Astrocyte of the spinal cord (primary cell): ENCODE measurements around the gene MEF2C.

Source experiments
- DNase-seq: peaks from one replicate; pipeline ENCODE4 v3.0.0; 2011; ENCODE audit warnings: low read depth, low spot score
- H3K4me3 ChIP-seq: 2 replicates; pipeline ENCODE4 v1.5.1; 2011; ENCODE audit warnings: low read depth, mild to moderate bottlenecking, low read length, moderate library complexity
- in situ Hi-C: cut with HindIII; loops from 2 replicates; pipeline ENCODE4 v1.10.0; 2017; ENCODE audit warnings: low sequenced_read_pairs
- TF ChIP-seq, protein P1 (sequence below): IDR thresholded peaks from 2 replicates; pipeline ENCODE4 v1.5.1; 2012; ENCODE audit warnings: low read depth, mild to moderate bottlenecking, low read length, inconsistent platforms

The MEF2C gene

DNA sequence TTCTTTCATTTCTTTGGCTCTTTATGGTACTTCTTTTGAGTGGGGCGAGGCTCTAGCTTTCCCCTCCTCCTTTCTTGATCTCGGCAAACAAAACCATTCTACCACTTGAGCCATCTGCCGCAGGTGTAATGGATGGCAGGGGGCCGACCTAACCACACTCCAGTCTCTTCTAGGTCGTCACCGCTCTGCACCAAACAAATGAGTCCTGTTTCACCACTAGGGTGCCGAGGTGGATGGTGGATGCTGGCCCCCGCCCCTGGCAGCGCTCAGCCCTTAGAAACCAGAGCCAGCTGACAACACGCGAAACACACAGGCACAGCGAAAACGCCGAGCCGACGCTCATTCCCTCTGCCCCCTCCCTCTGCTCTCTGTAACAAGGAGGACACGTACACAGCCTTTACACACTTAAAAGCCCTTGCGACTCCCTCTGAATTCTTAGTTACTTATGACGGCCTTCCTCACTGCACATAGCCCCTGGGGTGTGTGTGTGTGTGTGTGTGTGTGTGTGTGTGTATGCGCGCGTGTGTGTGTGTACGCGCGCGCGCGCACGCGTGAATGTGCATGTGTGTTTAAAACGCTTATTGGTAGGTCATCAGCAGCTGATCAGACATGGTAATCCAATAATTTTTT, 199.4 kb downstream of the MEF2C start:
- in situ Hi-C loops: loop anchor here (25.0 kb wide), 1 partner anchor 546 kb away; no protein-coding TSS in a partner anchor
- TF ChIP-seq, protein P1, sequence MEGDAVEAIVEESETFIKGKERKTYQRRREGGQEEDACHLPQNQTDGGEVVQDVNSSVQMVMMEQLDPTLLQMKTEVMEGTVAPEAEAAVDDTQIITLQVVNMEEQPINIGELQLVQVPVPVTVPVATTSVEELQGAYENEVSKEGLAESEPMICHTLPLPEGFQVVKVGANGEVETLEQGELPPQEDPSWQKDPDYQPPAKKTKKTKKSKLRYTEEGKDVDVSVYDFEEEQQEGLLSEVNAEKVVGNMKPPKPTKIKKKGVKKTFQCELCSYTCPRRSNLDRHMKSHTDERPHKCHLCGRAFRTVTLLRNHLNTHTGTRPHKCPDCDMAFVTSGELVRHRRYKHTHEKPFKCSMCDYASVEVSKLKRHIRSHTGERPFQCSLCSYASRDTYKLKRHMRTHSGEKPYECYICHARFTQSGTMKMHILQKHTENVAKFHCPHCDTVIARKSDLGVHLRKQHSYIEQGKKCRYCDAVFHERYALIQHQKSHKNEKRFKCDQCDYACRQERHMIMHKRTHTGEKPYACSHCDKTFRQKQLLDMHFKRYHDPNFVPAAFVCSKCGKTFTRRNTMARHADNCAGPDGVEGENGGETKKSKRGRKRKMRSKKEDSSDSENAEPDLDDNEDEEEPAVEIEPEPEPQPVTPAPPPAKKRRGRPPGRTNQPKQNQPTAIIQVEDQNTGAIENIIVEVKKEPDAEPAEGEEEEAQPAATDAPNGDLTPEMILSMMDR: peak; percentile 31
- DNase-seq: peak; percentile 89
- H3K4me3 ChIP-seq: peak overlapping the region; percentile 56

DNA sequence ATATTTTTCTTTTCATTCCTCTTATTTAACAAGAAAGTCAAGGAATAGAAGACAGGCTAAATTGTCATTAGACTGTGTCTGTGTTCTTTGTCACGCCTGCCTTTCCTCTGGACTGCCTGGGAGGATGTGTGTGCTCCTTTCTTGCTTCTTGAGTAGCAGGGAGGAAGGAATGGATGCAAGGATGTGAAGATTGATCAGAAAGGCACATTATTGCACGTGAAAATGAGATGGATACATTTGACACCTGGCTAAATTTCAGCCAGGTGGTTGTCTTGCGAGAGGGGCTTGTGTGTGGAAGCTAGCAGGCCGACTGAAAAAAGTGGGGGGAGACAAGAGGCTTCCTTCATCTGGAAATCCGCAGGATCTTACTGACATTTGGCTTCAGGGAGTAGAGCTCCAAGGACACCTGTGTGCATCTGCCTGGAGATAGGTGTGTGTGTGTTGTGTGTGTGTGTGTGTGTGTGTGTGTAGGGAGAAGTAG, 200.1 kb downstream of the MEF2C start:
- in situ Hi-C loops: loop anchor here (25.0 kb wide), 1 partner anchor 546 kb away; no protein-coding TSS in a partner anchor
- H3K4me3 ChIP-seq: peak overlapping the region; percentile 56
- TF ChIP-seq, protein P1: no peak
- DNase-seq: peak; percentile 23

DNA sequence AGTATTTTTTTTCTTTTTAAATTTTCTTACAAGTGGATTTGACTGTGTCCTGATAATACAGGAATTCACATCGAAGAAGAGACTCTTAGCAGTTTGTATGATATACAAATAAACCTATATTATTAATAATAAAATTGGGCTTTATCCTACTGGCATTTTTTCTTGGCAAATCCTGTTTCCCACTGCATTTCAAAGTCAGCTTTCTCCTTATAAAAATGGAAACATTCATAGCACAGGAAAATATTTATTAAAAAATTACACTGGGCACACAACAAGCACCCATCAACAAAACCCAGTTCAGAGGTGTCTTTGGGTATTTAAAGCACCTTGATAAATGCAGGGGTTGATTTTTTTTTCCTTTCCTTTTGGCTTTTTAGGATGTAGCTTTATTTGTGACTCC, 200.9 kb downstream of the MEF2C start:
- no peak overlapping the region for H3K4me3 ChIP-seq
- no peak for DNase-seq
- in situ Hi-C loops: loop anchor here (25.0 kb wide), 1 partner anchor 545 kb away; no protein-coding TSS in a partner anchor

DNA sequence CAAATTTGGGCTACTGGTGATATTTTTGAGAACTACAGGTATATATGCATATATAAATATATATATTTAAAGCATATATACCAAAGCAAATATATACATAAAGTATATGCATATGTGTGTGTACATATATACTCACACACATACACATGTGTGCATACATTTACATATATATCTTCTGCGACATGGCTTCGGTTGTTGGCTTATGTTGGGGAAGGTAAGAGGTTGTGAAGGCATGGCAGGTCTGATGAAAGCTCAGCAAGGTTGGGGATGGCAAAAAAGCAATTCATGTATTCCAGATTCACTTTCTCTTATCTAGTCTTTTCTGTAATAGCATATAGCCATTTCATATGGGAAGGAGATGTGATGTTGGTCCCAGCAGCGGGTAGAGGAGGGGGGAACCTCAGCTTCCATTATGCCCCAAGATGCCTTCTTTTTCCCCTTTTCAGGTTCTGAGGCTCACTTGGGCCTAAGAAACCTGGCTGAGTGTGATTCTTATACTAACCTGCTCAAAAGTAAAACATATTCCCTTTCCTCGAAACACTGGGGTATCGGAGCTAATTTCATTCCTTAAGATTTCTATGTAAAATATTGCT, 201.7 kb downstream of the MEF2C start:
- DNase-seq: peak; percentile 36
- H3K4me3 ChIP-seq: peak overlapping the region; percentile 25
- TF ChIP-seq, protein P1: no peak
- in situ Hi-C loops: loop anchor here (25.0 kb wide), 1 partner anchor 544 kb away; no protein-coding TSS in a partner anchor

More for the DNA sequence above, 200.9 kb downstream of the MEF2C start:
- TF ChIP-seq, protein P1: no peak

DNA sequence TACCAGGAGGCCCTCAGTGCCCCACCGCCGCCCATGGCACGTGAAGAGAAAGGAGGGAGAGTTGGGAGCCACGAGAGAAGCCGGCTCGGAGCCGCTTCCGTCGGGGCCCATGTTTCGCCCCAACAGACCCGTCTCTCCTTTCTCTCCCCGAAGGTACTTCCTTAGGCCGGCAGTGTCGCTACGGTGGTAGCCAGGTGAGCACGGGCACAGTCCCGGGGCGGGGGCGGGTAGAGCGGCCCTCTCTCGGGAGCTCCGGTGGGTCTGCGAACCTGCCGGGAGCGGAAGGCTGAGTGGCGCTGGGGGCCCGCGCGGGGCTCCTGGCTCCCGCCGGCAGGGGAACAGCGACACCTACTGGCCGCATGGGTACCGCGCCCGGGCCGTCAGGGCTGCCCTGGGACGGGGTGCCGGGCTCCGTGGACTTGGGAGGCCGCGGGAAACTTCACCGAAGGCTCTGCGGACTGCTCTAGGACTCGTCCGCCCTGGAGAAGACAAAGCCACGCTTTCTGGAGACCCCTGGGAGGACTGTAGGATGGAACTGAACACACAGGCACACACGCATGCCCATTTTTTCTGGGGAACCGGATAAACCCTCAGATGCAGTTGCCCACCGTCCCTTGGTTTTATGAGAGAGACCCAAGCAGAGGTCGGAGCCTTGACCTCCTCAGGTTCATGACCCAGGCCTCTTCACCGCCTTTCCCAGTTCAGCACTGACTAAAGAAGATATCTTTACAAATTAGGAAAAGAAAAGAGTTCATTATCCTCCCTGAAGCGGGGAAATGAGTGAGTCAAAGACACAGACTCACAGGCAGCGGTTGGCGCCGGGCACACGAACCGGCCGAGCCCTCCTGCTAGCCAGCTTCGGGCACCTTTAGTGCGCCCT, 202.5 kb downstream of the MEF2C start:
- TF ChIP-seq, protein P1: peak; percentile 85
- DNase-seq: peak; percentile 83
- in situ Hi-C loops: loop anchor here (25.0 kb wide), 1 partner anchor 543 kb away; no protein-coding TSS in a partner anchor
- H3K4me3 ChIP-seq: peak overlapping the region; percentile 45

DNA sequence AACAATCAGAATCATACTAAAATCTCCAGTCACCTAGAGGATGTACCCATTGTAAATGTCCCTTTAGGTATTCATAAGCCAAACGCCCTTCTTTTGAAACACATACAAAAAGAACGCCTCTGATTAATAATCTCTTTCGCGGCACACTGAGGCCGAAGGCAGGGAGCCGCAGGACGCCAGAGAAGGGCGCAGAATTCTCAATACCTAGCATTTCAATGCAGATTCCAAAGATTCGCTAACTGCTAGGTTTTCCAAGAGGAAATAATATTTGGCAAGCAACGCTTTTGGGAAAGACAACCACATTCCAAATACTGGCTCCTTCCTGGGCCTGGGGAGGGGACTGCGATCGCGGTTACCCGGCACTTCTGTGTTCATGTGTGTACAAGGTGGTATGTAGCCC, 203.3 kb downstream of the MEF2C start:
- DNase-seq: peak; percentile 40
- in situ Hi-C loops: loop anchor here (25.0 kb wide), 1 partner anchor 542 kb away; no protein-coding TSS in a partner anchor
- peak overlapping the region; percentile 45 for H3K4me3 ChIP-seq
- TF ChIP-seq, protein P1: no peak
